Cardiac muscle cell (in vitro differentiated cells and primary cell): Measurements from ENCODE around the gene CAMK2N1. TPM values are rescaled to one million over a fixed set of nuclear protein-coding genes. Genes with fewer than 3 reads are reported as not detected.
A peak's percentile ranks its signal among the peaks of the same experiment; 100 is the strongest.

Experiments
- DNase-seq, 2 donors: peaks; one replicate each; pipeline versions ENCODE4 v3.0.0 to v3.0.0-alpha.2; 2010 to 2017; ENCODE audit warnings: low read depth in 1 of 2, low spot score in 1 of 2
- H3K27ac ChIP-seq: fragments of 200-600 bp; sonication (generic); 2 replicates; pipeline ENCODE4 v1.5.1; 2016
- H3K27me3 ChIP-seq: fragments of 200-600 bp; sonication (generic); 2 replicates; pipeline ENCODE4 v1.6.0; 2016; ENCODE audit warnings: control low read depth
- H3K36me3 ChIP-seq: fragments of 200-600 bp; sonication (generic); 2 replicates; pipeline ENCODE4 v1.5.1; 2016; ENCODE audit warnings: control low read depth
- H3K4me1 ChIP-seq: fragments of 200-600 bp; sonication (generic); 2 replicates; pipeline ENCODE4 v1.8.1; 2017; ENCODE audit warnings: low read depth, mild to moderate bottlenecking, mixed run types
- H3K4me3 ChIP-seq: fragments of 200-600 bp; sonication (generic); 2 replicates; pipeline ENCODE4 v1.5.1; 2016; ENCODE audit warnings: mild to moderate bottlenecking
- H3K9me3 ChIP-seq: fragments of 200-600 bp; sonication (generic); 2 replicates; pipeline ENCODE4 v1.5.1; 2017; ENCODE audit warnings: low read depth, mild to moderate bottlenecking, control low read depth
- CTCF ChIP-seq: IDR thresholded peaks from 2 replicates; pipeline ENCODE4 v1.5.1; 2012; ENCODE audit warnings: low read depth, mild to moderate bottlenecking, low read length
- polyA plus RNA-seq: library from polyadenylated mRNA; unstranded; fragments of >200 nt; fragmentation: Nextera tagmentation; extraction: Ambion mirVana; gene quantifications from 2 replicates; pipeline ENCODE4 v1.2.1, GENCODE V29; 2016
- total RNA-seq: library from RNA; depleted of rRNA; stranded (reverse); fragments of >200 nt; gene quantifications from 2 replicates; pipeline ENCODE4 v1.2.3, GENCODE V29; 2016

CAMK2N1 gene
- total and polyA plus RNA-seq, 2 experiments from 2014 or later = 0.30 to 1.4 TPM

GRCh38 chr1:20491866-20492265 is 5.9 kb upstream of the CAMK2N1 start:
- Histone ChIP-seq H3K4me1 (no peaks in the 10 kb centered on the region), H3K27ac (no peak overlapping the region), H3K4me3 (no peak overlapping the region), H3K27me3 (peaks cover 54% of the 10 kb centered on the region), H3K9me3 (no peaks in the 10 kb centered on the region), H3K36me3 (no peaks in the 10 kb centered on the region)
- DNase-seq = no peak
- TF ChIP-seq CTCF = no peak

- Histone ChIP-seq H3K36me3 (no peaks in the 10 kb centered on the region), H3K4me3 (no peak overlapping the region), H3K9me3 (no peaks in the 10 kb centered on the region), H3K27me3 (peaks cover 61% of the 10 kb centered on the region), H3K27ac (no peak overlapping the region), H3K4me1 (no peaks in the 10 kb centered on the region)
- TF ChIP-seq CTCF = no peak
- DNase-seq = no peak
Measured at GRCh38 chr1:20491178-20491577, 5.2 kb upstream of the CAMK2N1 start.

- no peak overlapping the region for H3K27ac ChIP-seq
- no peaks in the 10 kb centered on the region for H3K4me1 ChIP-seq
- TF ChIP-seq CTCF = no peak
- H3K27me3 ChIP-seq = peaks cover 94% of the 10 kb centered on the region
- H3K36me3 ChIP-seq = no peaks in the 10 kb centered on the region
- no peak for DNase-seq
- H3K9me3 ChIP-seq = no peaks in the 10 kb centered on the region
- H3K4me3 ChIP-seq = no peak overlapping the region
Measured at GRCh38 chr1:20487236-20487590, 1.2 kb upstream of the CAMK2N1 start.

GRCh38 chr1:20486457-20487235 is 636 bp upstream of the CAMK2N1 start:
- H3K36me3 ChIP-seq = no peaks in the 10 kb centered on the region
- no peak overlapping the region for H3K27ac ChIP-seq
- H3K4me1 ChIP-seq = no peaks in the 10 kb centered on the region
- H3K27me3 ChIP-seq = peaks cover 99% of the 10 kb centered on the region
- H3K4me3 ChIP-seq = peak overlapping the region; percentile 75
- peak; percentile 76 to 80 for DNase-seq
- no peak for TF ChIP-seq CTCF
- H3K9me3 ChIP-seq = no peaks in the 10 kb centered on the region

- H3K36me3 ChIP-seq = no peaks in the 10 kb centered on the region
- H3K4me1 ChIP-seq = no peaks in the 10 kb centered on the region
- no peak overlapping the region for H3K27ac ChIP-seq
- DNase-seq = peak in 1 of 2 donors; percentile 17
- no peak for TF ChIP-seq CTCF
- H3K4me3 ChIP-seq = peak overlapping the region; percentile 75
- peaks cover 98% of the 10 kb centered on the region for H3K27me3 ChIP-seq
- no peaks in the 10 kb centered on the region for H3K9me3 ChIP-seq
Measured at GRCh38 chr1:20484519-20485462, 1.2 kb downstream of the CAMK2N1 start.
